Retina (tissue), 1 donor: ENCODE results near the gene ITPR3.
"Not testable (repeated sequence)": the region's sequence is repeated elsewhere in the genome, so short reads cannot be mapped to it uniquely, and the experiment has no call there.

Experiments
- DNase-seq: peaks from one replicate; pipeline ENCODE4 v3.0.0-alpha.2; 2016

Gene ITPR3

GRCh38 chr6:33616113-33616512 lies 5.0 kb upstream of the ITPR3 start:
- DNase-seq: no peak

- no peak for DNase-seq
Observed at GRCh38 chr6:33616913-33617312, 4.2 kb upstream of the ITPR3 start.

- DNase-seq: no peak
Observed at GRCh38 chr6:33619166-33619840, 1.8 kb upstream of the ITPR3 start.

GRCh38 chr6:33620158-33620855 lies 815 bp upstream of the ITPR3 start:
- peak; percentile 67 for DNase-seq

- no peak for DNase-seq
Observed at GRCh38 chr6:33621711-33622388, 728 bp downstream of the ITPR3 start.

GRCh38 chr6:33622456-33623431 lies 1.6 kb downstream of the ITPR3 start:
- DNase-seq: no peak

- no peak for DNase-seq
Observed at GRCh38 chr6:33623895-33624381, 2.8 kb downstream of the ITPR3 start.

- DNase-seq: no peak
Observed at GRCh38 chr6:33624856-33625255, 3.7 kb downstream of the ITPR3 start.

- DNase-seq: no peak
Observed at GRCh38 chr6:33627876-33628275, 6.8 kb downstream of the ITPR3 start.

- no peak for DNase-seq
Observed at GRCh38 chr6:33628401-33628964, 7.4 kb downstream of the ITPR3 start.

GRCh38 chr6:33630014-33630413 lies 8.9 kb downstream of the ITPR3 start:
- DNase-seq: no peak

GRCh38 chr6:33631521-33631920 lies 10.4 kb downstream of the ITPR3 start:
- not testable (repeated sequence) for DNase-seq

- DNase-seq: no peak
Observed at GRCh38 chr6:33631971-33632557, 10.9 kb downstream of the ITPR3 start.

- peak; percentile 54 for DNase-seq
Observed at GRCh38 chr6:33632558-33633039, 11.5 kb downstream of the ITPR3 start.

- DNase-seq: peak; percentile 38
Observed at GRCh38 chr6:33633084-33633461, 12.0 kb downstream of the ITPR3 start.

GRCh38 chr6:33633462-33634158 lies 12.5 kb downstream of the ITPR3 start:
- peak; percentile 74 for DNase-seq

- peak; percentile 57 for DNase-seq
Observed at GRCh38 chr6:33634161-33634727, 13.1 kb downstream of the ITPR3 start.

- no peak for DNase-seq
Observed at GRCh38 chr6:33634946-33635345, 13.8 kb downstream of the ITPR3 start.

- DNase-seq: no peak
Observed at GRCh38 chr6:33636655-33637054, 15.5 kb downstream of the ITPR3 start.

GRCh38 chr6:33638556-33638955 lies 17.4 kb downstream of the ITPR3 start:
- no peak for DNase-seq

GRCh38 chr6:33639559-33639958 lies 18.4 kb downstream of the ITPR3 start:
- DNase-seq: no peak
